ENCODE data around the gene KIAA1755.

- TF ChIP-seq CTCF (IDR thresholded peaks at IDR 0.05) = no peak
- TF ChIP-seq POLR2A (IDR thresholded peaks at IDR 0.05) = no peak
- TF ChIP-seq POLR2AphosphoS5 (IDR thresholded peaks at IDR 0.05) = no peak
- no peak for TF ChIP-seq EP300 (IDR thresholded peaks at IDR 0.05)
These were observed 9.2 kb upstream of the KIAA1755 start for GRCh38 chr20:38269715-38270114.
